Amygdala (tissue), 56 donors: ENCODE results near the gene GNG2.
"Not testable (repeated sequence)": the region's sequence is repeated elsewhere in the genome, so short reads cannot be mapped to it uniquely, and the experiment has no call there.

Experiments
- DNase-seq, 56 donors: peaks; one replicate each; lab custom pipeline; 2025; lab: John Stamatoyannopoulos, UW

The GNG2 gene

DNA sequence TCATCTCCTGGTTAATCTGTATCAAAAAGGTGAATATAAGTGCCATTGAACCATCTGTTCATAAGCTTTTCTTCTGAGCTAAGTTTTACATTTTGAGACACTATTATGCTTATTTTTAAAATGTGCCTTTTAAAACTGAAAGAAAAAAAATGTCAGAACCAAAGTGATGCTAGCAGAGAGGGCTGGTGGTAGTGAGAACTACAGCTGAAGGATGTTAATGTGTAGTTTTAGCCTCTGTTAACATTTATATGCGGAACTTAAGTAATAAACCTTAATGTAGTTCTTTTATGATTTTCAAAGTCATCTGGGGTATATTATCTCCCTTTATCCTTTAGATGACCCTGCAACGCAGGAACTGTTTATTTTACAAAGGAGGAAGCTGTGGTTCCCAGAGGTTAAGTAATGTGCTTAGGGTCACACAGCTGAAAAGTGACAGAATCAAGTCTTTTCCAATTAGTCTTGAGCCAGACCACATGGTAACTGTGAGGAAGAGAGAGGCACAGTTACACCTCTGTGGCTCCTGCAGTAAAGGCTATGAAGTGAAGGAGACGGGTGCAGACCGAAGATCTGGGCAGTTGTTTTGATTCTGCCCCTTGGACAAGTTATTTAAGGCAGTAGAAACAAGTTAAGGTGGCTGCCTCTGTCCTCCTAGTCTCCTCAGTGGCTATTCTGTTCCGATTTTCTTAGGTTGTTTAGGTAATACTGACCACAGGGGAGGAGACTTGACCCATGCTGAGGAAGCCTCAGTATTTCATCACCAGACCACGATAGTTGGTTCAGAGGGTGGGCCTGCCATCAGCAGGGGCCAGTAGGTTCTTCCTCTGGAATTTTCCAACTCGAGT lies 23.9 kb downstream of the GNG2 start:
- no peak for DNase-seq

DNA sequence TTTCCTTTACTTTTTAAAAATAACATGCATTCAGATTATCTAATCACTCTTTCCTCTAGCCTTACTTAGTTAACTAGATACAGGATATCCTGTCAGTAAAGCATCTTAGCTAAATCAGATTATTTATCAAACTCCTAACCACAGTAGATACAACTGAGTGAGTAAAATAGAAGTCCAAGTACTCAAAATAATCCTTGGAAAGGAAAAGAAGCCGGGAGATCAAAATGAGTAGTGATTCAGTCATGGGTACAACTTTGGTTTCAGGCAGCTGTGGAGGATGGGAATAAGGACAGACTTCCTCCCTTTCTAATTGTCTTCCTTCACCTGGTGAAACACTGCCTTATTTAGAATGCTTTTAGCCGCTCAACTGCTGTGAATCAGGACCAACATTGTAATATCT lies 29.4 kb downstream of the GNG2 start:
- no peak for DNase-seq

GRCh38 chr14:51894250-51894649 lies 33.8 kb downstream of the GNG2 start:
- no peak for DNase-seq

DNA sequence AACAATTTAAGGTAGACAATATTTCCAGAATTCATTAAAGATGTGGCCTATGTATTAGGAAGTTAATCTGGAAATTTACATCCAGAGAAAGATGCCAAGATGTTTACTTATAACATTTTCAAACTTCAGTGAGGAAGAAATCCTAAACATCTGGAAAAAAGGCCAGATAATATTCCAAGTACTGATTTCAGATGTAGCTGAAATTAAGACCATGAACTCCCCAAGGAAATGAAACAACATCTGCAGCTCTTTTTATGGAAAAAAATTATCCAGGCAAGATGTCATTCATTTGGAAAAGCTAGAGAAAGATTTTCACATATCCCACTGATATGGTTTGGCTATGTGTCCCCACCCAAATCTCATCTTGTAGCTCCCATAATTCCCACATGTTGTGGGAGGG lies 35.0 kb downstream of the GNG2 start:
- no peak for DNase-seq

- no peak for DNase-seq
Observed at GRCh38 chr14:51897791-51898355, 37.5 kb downstream of the GNG2 start.

DNA sequence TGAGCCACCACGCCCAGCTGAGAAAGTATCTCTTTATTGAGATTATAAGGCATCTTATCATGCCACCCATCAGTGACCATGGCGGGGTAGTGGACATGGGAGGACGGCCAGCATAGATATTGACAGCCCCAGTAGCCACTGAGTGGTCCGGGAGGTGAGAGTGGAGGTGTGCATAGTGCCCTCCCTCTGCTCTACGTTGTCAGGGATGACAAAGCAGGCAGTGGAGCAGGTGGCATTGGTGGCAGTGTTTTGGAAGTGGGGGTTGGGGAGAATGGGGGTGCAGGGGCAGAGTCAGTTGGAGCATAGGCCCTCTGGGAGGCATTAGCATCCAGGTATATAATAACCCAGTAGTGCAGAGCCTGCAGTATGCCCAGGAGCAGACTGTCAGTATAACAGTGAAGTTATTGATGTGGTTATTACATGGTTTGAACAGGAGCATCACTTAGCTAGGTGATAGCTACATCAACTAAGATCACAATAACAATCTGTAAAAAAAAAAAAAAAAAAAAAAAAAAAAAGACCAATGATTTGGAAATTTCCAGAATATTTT lies 41.1 kb downstream of the GNG2 start:
- no peak for DNase-seq

DNA sequence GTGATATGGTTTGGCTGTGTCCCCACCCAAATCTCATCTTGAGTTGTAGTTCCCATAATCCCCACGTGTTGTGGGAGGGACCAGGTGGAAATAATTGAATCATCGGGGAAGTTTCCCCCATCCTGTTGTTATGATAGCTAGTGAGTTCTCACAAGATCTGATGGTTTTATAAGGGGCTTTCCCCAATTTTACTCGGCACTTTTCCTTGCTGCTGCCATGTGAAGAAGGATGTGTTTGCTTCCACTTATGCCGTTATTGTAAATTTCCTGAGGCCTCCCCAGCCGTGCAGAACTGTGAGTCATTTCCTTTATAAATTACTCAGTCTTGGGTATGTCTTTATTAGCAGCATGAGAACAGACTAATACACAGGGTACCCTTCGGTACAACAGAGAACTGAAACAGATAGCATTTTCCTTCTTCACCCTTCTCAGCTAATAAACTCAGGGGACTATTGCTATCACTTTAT lies 45.3 kb downstream of the GNG2 start:
- not testable (repeated sequence) for DNase-seq

- DNase-seq, result no peak
Observed at GRCh38 chr14:51908086-51908485, 47.7 kb downstream of the GNG2 start.

- no peak for DNase-seq
Observed at GRCh38 chr14:51912112-51912786, 51.8 kb downstream of the GNG2 start.

DNA sequence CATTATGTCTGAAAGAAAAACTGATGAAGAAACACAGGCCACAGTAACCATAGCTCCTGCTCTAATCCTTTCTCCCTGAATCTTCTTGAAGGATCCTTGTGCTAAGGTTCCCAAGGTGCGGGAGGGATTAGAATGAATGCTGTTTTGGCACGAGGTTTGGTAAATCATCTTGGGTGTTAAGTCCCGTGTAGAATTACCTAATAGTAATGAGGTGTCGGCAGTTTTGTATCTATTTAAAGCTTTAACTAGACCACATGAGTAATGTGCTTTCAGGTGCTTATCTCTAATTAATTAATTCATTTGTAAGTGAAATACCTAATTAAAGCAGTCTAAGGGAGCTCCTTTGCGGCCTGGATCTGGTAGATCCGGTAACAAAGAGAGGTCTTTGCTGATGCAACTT lies 53.9 kb downstream of the GNG2 start:
- no peak for DNase-seq

DNA sequence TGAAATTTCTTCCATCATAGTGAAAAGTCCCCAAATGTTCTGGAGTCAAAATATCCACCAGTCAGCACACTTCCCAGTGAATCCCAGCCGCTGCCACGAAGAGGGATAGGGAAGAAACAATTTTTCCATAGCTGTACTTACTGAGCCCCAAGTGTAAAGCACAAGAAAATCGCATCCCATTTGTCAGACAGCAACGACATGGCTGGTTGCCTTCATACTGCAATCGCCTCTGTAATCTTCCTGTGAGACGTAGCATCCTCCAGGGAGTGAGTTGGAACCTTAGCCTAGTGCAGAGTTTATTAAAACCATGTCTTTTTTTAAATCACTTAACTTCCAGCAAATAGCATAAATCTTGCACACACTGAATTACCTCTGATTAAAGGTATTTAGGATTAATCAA lies 56.8 kb downstream of the GNG2 start:
- no peak for DNase-seq

- DNase-seq, result no peak
Observed at GRCh38 chr14:51921026-51921425, 60.6 kb downstream of the GNG2 start.

DNA sequence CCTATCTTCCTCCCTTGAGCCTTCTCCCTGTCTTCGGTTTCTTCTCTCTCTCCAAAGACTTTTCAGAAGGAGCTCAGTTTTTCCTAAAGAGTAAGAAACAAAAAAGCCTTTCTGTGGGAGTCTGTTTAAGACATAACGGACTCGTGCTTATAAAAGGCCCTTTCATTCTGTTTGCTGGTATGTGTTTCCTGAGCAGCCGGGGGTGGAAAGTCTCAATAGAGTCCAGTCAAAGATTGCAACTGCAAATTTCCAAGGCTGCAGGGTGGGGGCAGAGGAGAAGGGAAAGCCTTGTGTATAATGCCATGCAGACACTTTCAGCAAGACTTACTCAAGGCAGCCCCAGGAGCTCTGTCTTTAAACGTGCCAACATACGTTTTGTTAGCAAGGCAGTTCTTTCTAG lies 62.2 kb downstream of the GNG2 start:
- DNase-seq, result peak in 11 of 56 donors; percentile 2 to 27 (median 8)

DNA sequence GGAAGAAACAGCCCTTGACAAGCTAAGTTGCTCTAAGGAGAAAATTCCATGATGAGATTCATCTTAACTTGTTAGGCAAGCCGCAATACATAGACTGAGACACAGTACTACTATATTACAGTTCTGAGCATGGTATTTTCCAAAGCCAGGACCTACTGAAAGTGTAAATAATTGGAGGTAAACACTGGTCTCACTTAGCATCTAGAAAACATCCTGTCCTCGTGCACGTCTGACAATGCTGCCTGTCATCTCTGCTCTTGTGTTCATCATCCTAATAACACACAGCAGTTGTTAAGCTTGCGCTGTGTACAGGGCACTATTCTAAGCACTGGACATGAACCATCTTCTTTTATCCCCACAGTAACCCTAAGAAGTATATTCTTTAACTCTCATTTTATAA lies 64.2 kb downstream of the GNG2 start:
- DNase-seq, result no peak

- DNase-seq, result no peak
Observed at GRCh38 chr14:51925980-51926379, 65.6 kb downstream of the GNG2 start.

DNA sequence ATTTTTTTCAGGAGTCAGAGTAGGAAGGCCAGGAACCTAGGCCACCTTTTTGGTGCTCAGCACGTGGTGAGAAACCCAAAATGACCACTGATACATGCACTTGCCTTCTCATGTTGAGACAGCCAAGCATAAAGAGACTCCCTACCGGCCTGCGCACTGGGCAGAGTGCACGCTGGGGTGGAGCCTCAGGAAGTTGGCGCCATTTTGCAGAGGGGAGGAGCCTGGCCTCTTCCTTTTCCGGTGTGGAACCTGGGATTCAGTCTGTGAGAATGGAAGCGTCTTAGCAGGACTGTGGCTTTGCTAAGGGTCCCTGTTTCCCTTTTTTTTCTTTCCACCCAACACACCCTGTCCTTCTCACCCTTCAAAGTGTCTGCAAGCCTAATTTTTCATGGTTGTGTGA lies 66.0 kb downstream of the GNG2 start:
- no peak for DNase-seq

GRCh38 chr14:51928568-51928967 lies 68.2 kb downstream of the GNG2 start:
- no peak for DNase-seq

GRCh38 chr14:51929166-51929565 lies 68.8 kb downstream of the GNG2 start:
- no peak for DNase-seq

DNA sequence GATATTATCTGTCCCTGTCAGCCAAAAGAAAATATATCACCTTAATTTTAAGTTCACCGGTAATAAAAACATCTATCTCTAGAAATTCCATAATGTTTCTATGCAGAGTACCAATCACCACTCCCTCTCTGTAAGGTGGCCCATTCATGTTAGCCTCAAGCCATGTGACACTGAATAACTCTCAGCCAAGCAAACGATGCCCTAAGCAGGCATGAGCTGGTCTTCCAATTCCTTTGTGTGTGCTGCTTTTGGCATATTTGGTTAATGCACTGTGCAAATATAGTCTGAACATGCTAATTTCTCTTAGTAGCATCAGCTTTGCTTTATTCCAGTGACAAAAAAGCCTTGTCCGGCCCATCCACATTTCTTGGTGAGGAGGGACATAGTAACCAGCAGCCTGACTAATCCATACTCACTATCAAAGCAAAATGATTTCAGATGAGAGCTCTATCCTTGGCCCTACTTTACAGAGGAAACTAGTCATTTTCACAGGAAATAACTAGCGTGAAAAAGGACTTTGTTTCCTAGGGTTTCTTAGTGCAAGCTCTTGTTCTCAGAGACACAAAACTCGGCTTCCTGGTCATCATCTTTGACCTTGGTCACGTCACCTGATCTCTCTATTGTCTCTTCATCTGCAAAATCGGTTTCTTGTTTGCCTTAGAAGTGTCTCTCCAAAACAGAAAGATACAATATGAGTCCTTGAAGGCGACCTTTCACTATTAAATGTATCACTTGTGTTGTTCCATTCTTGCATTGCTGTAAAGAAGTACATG lies 69.7 kb downstream of the GNG2 start:
- no peak for DNase-seq

DNA sequence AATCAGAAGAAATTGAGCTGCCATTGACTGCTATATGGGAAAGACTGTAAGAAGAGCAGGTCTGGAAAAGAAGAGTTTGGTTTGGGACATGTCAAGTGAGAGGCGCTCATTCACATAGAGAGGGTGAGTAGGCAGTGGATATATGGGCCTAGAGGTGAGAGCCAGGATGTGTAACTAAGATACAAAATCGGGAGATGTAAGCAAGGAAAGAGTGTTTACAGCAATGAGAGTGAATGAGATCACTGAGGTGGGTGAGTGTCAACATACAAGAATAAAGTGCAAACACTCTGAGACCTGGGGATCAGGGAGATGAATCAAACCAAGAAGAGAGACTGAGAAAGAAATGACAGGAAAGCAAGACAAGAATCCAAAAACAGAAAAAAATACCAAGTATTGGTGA lies 70.9 kb downstream of the GNG2 start:
- DNase-seq, result no peak

DNA sequence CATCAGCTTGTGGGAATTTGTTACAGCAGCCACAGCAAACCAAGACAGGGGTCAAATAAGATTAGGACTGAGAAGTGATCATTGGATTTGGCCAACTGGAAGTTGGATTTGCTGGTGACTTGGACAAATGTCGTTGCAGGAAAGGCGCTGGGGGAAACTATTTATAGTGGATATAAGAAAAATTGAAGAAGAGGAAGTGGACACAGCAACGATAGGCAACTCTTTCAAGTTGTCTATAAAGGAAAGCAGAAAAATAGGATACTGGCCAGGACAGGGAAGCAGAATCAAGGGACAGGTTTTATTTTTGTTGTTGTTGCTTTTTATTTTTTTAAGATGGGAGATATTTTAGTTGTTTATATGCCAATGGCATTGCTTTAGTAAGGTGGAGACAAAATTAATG lies 72.8 kb downstream of the GNG2 start:
- no peak for DNase-seq
